ENCODE data around the gene PBX3.

DNA sequence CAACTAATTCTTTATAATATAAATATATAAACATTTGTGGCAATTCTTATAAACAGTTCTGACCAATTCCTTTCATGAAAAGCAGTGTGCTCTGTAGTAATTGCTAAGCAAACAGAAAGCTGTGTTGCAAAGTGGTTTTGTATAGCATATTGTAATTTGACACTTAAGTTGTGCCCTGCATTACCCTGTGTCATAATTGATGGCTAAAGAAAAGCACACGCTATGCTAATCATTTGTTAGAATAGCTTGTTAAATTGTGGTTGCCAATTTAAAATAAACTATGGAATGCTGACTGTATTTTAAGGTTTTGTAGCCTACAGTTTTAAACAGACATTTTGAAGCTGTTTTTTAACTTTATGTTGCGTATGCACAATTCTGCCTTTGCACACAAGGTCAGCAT, 140.0 kb downstream of the PBX3 start:
- no peak for TF ChIP-seq EZH2 (IDR thresholded peaks at IDR 0.05; ENCODE audit: low read length, missing control alignments)
- TF ChIP-seq, protein P1, sequence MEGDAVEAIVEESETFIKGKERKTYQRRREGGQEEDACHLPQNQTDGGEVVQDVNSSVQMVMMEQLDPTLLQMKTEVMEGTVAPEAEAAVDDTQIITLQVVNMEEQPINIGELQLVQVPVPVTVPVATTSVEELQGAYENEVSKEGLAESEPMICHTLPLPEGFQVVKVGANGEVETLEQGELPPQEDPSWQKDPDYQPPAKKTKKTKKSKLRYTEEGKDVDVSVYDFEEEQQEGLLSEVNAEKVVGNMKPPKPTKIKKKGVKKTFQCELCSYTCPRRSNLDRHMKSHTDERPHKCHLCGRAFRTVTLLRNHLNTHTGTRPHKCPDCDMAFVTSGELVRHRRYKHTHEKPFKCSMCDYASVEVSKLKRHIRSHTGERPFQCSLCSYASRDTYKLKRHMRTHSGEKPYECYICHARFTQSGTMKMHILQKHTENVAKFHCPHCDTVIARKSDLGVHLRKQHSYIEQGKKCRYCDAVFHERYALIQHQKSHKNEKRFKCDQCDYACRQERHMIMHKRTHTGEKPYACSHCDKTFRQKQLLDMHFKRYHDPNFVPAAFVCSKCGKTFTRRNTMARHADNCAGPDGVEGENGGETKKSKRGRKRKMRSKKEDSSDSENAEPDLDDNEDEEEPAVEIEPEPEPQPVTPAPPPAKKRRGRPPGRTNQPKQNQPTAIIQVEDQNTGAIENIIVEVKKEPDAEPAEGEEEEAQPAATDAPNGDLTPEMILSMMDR (conservative IDR thresholded peaks at IDR 0.05 in 1 of 2, IDR thresholded peaks at IDR 0.05 in 1 of 2; ENCODE audit: low read depth in 1 of 2, low read length in 2 of 2): no peak
